OCI-LY1 (cell line): ENCODE results near the gene IGF2BP2.

Experiments used
- CTCF ChIP-seq: fragments of 200-600 bp; sonication (generic), shearing (Covaris generic); IDR thresholded peaks from 2 replicates; pipeline ENCODE4 v1.5.1; 2017; ENCODE audit warnings: mild to moderate bottlenecking, antibody characterized with exemption, low read length, moderate library complexity, mixed read lengths
- EZH2 ChIP-seq: fragments of 200-600 bp; sonication (generic), shearing (Covaris generic); IDR thresholded peaks from 2 replicates; pipeline ENCODE4 v1.8.0; 2017; ENCODE audit warnings: borderline replicate concordance, mixed run types, mild to moderate bottlenecking, antibody characterized with exemption, low read length, moderate library complexity, mixed read lengths

GRCh38 chr3:185847506-185847905 lies 22.7 kb upstream of the IGF2BP2 start:
- no peak for TF ChIP-seq EZH2
- no peak for TF ChIP-seq CTCF
